K562 (cell line): ENCODE data around the gene TTBK2. TPM values are rescaled to one million over a fixed set of nuclear protein-coding genes. Genes with fewer than 3 reads are reported as not detected.

ENCODE experiments used
- ATF1 ChIP-seq, 2 experiments: fragments of 450-650 bp in 1 of 2; IDR thresholded peaks; 2 replicates each; pipeline ENCODE4 v1.6.1; 2016; ENCODE audit warnings: missing compliant biosample characterization in 1 of 2, missing genetic modification characterization in 1 of 2
- ILK ChIP-seq: fragments of 450-650 bp; IDR thresholded peaks from 2 replicates; pipeline ENCODE4 v1.6.1; 2016; ENCODE audit warnings: missing genetic modification characterization, low read depth, mild to moderate bottlenecking, missing compliant biosample characterization, moderate library complexity, borderline replicate concordance
- MEF2A ChIP-seq: IDR thresholded peaks from 2 replicates; pipeline ENCODE4 v1.6.1; 2011; ENCODE audit warnings: low read depth, mild to moderate bottlenecking, low read length, moderate library complexity; ENCODE audit not compliant: control insufficient read depth
- SIX5 ChIP-seq, 2 experiments: IDR thresholded peaks; 2 replicates each; pipeline ENCODE4 v1.6.1; 2011; ENCODE audit warnings: low read length in 2 of 2, borderline replicate concordance in 1 of 2, low read depth in 1 of 2, mild to moderate bottlenecking in 1 of 2, moderate library complexity in 1 of 2; ENCODE audit not compliant: insufficient read depth in 1 of 2
- ZNF121 ChIP-seq: sonication (generic); formaldehyde crosslinking; conservative IDR thresholded peaks from 2 replicates; pipeline ENCODE4 v1.8.0; 2022; ENCODE audit warnings: missing genetic modification reagents
- ZNF384 ChIP-seq: IDR thresholded peaks from 2 replicates; pipeline ENCODE4 v1.6.1; 2012; ENCODE audit warnings: low read depth, low read length, improper control_type of control experiment
- polyA plus RNA-seq, 8 experiments: library from polyadenylated mRNA; depleted of rRNA in 4 of 8; stranded (reverse) in 5 of 8; unstranded in 3 of 8; fragments of >200 nt; fragmentation: Nextera tagmentation in 2 of 8; fragmentation: Illumina TruSeq in 1 of 8; extraction: Ambion mirVana in 2 of 8; extraction: Trizol in 1 of 8; gene quantifications; 2 replicates each; pipeline versions ENCODE4 v1.2.1 to v1.2.3, GENCODE V29; 2011 to 2014; ENCODE audit warnings: inconsistent platforms in 1 of 8, missing spikeins in 1 of 8
- total RNA-seq, 7 experiments: library from RNA; depleted of rRNA in 6 of 7; stranded (reverse); fragments of >200 nt in 6 of 7; fragmentation: Illumina TruSeq in 2 of 7; extraction: Trizol in 2 of 7; gene quantifications; 2 replicates each; pipeline versions ENCODE4 v1.2.1 to v1.2.3, GENCODE V29; 2011 to 2021; ENCODE audit warnings: low replicate concordance in 1 of 7
- TF ChIP-seq, protein P1 (sequence below): fragments of 200-800 bp; sonication (Bioruptor generic); IDR thresholded peaks from 2 replicates; pipeline ENCODE4 v1.6.1; 2016; ENCODE audit warnings: missing genetic modification characterization, missing compliant biosample characterization
- TF ChIP-seq, protein P2 (sequence below): fragments of 450-650 bp; formaldehyde crosslinking; IDR thresholded peaks from 2 replicates; pipeline ENCODE4 v1.4.0; 2022; ENCODE audit warnings: mild to moderate bottlenecking, moderate library complexity
- TF ChIP-seq, protein P3 (sequence below): fragments of 250-450 bp; sonication (Bioruptor Pico); IDR thresholded peaks from 2 replicates; pipeline ENCODE4 v1.4.0; 2020; ENCODE audit warnings: borderline replicate concordance

TTBK2 gene
- total and polyA plus RNA-seq, 9 of the 15 experiments (the other 6 are each of a cell fraction or from before 2014, with no cell fraction given): 0.89 to 8.0 (median 4.8) TPM

- TF ChIP-seq, protein P1, sequence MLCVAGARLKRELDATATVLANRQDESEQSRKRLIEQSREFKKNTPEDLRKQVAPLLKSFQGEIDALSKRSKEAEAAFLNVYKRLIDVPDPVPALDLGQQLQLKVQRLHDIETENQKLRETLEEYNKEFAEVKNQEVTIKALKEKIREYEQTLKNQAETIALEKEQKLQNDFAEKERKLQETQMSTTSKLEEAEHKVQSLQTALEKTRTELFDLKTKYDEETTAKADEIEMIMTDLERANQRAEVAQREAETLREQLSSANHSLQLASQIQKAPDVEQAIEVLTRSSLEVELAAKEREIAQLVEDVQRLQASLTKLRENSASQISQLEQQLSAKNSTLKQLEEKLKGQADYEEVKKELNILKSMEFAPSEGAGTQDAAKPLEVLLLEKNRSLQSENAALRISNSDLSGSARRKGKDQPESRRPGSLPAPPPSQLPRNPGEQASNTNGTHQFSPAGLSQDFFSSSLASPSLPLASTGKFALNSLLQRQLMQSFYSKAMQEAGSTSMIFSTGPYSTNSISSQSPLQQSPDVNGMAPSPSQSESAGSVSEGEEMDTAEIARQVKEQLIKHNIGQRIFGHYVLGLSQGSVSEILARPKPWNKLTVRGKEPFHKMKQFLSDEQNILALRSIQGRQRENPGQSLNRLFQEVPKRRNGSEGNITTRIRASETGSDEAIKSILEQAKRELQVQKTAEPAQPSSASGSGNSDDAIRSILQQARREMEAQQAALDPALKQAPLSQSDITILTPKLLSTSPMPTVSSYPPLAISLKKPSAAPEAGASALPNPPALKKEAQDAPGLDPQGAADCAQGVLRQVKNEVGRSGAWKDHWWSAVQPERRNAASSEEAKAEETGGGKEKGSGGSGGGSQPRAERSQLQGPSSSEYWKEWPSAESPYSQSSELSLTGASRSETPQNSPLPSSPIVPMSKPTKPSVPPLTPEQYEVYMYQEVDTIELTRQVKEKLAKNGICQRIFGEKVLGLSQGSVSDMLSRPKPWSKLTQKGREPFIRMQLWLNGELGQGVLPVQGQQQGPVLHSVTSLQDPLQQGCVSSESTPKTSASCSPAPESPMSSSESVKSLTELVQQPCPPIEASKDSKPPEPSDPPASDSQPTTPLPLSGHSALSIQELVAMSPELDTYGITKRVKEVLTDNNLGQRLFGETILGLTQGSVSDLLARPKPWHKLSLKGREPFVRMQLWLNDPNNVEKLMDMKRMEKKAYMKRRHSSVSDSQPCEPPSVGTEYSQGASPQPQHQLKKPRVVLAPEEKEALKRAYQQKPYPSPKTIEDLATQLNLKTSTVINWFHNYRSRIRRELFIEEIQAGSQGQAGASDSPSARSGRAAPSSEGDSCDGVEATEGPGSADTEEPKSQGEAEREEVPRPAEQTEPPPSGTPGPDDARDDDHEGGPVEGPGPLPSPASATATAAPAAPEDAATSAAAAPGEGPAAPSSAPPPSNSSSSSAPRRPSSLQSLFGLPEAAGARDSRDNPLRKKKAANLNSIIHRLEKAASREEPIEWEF (CRISPR knock-in tag): no peak
- TF ChIP-seq, protein P2, sequence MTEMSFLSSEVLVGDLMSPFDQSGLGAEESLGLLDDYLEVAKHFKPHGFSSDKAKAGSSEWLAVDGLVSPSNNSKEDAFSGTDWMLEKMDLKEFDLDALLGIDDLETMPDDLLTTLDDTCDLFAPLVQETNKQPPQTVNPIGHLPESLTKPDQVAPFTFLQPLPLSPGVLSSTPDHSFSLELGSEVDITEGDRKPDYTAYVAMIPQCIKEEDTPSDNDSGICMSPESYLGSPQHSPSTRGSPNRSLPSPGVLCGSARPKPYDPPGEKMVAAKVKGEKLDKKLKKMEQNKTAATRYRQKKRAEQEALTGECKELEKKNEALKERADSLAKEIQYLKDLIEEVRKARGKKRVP (CRISPR knock-in tag): no peak
- no peak for TF ChIP-seq ZNF384
- no peak for TF ChIP-seq ZNF121 (CRISPR knock-in tag)
- no peak for TF ChIP-seq ATF1 (CRISPR knock-in tag; IDR thresholded peaks at IDR 0.05)
- no peak for TF ChIP-seq ATF1 (tag; IDR thresholded peaks at IDR 0.05)
- no peak for TF ChIP-seq SIX5 (IDR thresholded peaks at IDR 0.05; ENCODE audit: borderline replicate concordance in 1 of 2, insufficient read depth in 1 of 2, low read depth in 1 of 2, low read length in 2 of 2)
- no peak for TF ChIP-seq ILK (tag)
- no peak for TF ChIP-seq MEF2A
- TF ChIP-seq, protein P3, sequence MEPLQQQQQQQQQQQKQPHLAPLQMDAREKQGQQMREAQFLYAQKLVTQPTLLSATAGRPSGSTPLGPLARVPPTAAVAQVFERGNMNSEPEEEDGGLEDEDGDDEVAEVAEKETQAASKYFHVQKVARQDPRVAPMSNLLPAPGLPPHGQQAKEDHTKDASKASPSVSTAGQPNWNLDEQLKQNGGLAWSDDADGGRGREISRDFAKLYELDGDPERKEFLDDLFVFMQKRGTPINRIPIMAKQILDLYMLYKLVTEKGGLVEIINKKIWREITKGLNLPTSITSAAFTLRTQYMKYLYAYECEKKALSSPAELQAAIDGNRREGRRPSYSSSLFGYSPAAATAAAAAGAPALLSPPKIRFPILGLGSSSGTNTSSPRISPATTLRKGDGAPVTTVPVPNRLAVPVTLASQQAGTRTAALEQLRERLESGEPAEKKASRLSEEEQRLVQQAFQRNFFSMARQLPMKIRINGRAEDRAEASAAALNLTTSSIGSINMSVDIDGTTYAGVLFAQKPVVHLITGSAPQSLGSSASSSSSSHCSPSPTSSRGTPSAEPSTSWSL (CRISPR knock-in tag): no peak
These were observed 73.9 kb downstream of the TTBK2 start (continued) for GRCh38 chr15:42846647-42847046.
